Activated B cell treated with CpG ODN at 0.5 μM for 24 hours (primary cell): ENCODE results near the gene CAMSAP2. TPM values are rescaled to one million over a fixed set of nuclear protein-coding genes. Genes with fewer than 3 reads are reported as not detected.

ENCODE experiments used
- ATAC-seq: fragments of 200-7000 bp; cut with Tn5 transposase; one replicate; pipeline ENCODE4 v1.10.0; 2021; ENCODE audit warnings: low read depth, mild to moderate bottlenecking, moderate library complexity
- CTCF ChIA-PET: fragments of 350-600 bp; sonication (Branson Sonifier 250); formaldehyde crosslinking; loops from one replicate; lab custom pipeline; 2021; ENCODE audit warnings: antibody characterized with exemption; lab: Charles Lee
- POLR2A ChIA-PET: fragments of 350-600 bp; sonication (Branson Sonifier 250); formaldehyde crosslinking; loops from one replicate; lab custom pipeline; 2021; ENCODE audit warnings: antibody characterized with exemption; lab: Charles Lee
- DNase-seq: peaks from one replicate; pipeline ENCODE4 v3.0.0; 2022
- H3K27ac Mint-ChIP-seq: one replicate; pipeline ENCODE4 v1.8.0; 2020; ENCODE audit warnings: mixed read lengths
- H3K27me3 Mint-ChIP-seq: one replicate; pipeline ENCODE4 v1.8.0; 2021; ENCODE audit warnings: mixed read lengths
- H3K36me3 Mint-ChIP-seq: one replicate; pipeline ENCODE4 v1.8.0; 2021; ENCODE audit warnings: low read depth, mixed read lengths
- H3K4me1 Mint-ChIP-seq: one replicate; pipeline ENCODE4 v1.8.0; 2021; ENCODE audit warnings: mixed read lengths
- H3K4me3 Mint-ChIP-seq: one replicate; pipeline ENCODE4 v1.8.0; 2020; ENCODE audit warnings: mild to moderate bottlenecking, mixed read lengths
- H3K9me3 Mint-ChIP-seq: one replicate; pipeline ENCODE4 v1.8.0; 2020; ENCODE audit warnings: mixed read lengths
- intact Hi-C: fragments of 100-400 bp; cut with micrococcal nuclease; formaldehyde crosslinking; loops from one replicate; pipeline ENCODE4 v1.15.1; 2024
- total RNA-seq: library from RNA; stranded (reverse); gene quantifications from 2 replicates; pipeline ENCODE4 v1.2.3, GENCODE V29; 2022
- TF ChIP-seq, protein P1 (sequence below): fragments of 200-600 bp; IDR thresholded peaks from one replicate; pipeline ENCODE4 v1.8.0; 2022; ENCODE audit warnings: antibody characterized with exemption, mild to moderate bottlenecking

Gene CAMSAP2
- total RNA-seq, 1 donor from 2014 or later = 0.86 TPM

DNA sequence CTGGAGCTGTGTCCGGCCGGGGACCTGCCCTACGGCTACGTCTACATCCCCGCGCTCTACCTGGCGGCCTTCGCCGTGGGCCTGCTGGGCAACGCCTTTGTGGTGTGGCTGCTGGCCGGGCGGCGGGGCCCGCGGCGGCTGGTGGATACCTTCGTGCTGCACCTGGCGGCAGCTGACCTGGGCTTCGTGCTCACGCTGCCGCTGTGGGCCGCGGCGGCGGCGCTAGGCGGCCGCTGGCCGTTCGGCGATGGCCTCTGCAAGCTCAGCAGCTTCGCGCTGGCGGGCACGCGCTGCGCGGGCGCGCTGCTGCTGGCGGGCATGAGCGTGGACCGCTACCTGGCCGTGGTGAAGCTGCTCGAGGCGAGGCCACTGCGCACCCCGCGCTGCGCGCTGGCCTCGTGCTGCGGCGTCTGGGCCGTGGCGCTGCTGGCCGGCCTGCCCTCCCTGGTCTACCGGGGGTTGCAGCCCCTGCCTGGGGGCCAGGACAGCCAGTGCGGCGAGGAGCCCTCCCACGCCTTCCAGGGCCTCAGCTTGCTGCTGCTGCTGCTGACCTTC, 134.5 kb downstream of the CAMSAP2 start:
- TF ChIP-seq, protein P1, sequence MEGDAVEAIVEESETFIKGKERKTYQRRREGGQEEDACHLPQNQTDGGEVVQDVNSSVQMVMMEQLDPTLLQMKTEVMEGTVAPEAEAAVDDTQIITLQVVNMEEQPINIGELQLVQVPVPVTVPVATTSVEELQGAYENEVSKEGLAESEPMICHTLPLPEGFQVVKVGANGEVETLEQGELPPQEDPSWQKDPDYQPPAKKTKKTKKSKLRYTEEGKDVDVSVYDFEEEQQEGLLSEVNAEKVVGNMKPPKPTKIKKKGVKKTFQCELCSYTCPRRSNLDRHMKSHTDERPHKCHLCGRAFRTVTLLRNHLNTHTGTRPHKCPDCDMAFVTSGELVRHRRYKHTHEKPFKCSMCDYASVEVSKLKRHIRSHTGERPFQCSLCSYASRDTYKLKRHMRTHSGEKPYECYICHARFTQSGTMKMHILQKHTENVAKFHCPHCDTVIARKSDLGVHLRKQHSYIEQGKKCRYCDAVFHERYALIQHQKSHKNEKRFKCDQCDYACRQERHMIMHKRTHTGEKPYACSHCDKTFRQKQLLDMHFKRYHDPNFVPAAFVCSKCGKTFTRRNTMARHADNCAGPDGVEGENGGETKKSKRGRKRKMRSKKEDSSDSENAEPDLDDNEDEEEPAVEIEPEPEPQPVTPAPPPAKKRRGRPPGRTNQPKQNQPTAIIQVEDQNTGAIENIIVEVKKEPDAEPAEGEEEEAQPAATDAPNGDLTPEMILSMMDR = no peak
- intact Hi-C loops = loop anchor here (5.0 to 10.0 kb wide), 2 partner anchors 94 to 568 kb away; no protein-coding TSS in a partner anchor
- peak overlapping the region; percentile 75 for H3K4me3 Mint-ChIP-seq
- DNase-seq (no peak), ATAC-seq (no peak)
- POLR2A ChIA-PET = interaction anchor here (0.6 to 1.1 kb wide), 4 partner anchors 15 to 251 kb away, joined by 3 to 5 read pairs (median 4); no protein-coding TSS in a partner anchor
- CTCF ChIA-PET = interaction anchor here (0.7 kb wide), 1 partner anchor 63 kb away, joined by 3 read pairs; no protein-coding TSS in a partner anchor
- no peak overlapping the region for H3K27ac Mint-ChIP-seq
- no peaks in the 10 kb centered on the region for H3K36me3 Mint-ChIP-seq
- peaks cover 59% of the 10 kb centered on the region for H3K4me1 Mint-ChIP-seq
- H3K9me3 Mint-ChIP-seq = no peaks in the 10 kb centered on the region
- peaks cover 16% of the 10 kb centered on the region for H3K27me3 Mint-ChIP-seq

DNA sequence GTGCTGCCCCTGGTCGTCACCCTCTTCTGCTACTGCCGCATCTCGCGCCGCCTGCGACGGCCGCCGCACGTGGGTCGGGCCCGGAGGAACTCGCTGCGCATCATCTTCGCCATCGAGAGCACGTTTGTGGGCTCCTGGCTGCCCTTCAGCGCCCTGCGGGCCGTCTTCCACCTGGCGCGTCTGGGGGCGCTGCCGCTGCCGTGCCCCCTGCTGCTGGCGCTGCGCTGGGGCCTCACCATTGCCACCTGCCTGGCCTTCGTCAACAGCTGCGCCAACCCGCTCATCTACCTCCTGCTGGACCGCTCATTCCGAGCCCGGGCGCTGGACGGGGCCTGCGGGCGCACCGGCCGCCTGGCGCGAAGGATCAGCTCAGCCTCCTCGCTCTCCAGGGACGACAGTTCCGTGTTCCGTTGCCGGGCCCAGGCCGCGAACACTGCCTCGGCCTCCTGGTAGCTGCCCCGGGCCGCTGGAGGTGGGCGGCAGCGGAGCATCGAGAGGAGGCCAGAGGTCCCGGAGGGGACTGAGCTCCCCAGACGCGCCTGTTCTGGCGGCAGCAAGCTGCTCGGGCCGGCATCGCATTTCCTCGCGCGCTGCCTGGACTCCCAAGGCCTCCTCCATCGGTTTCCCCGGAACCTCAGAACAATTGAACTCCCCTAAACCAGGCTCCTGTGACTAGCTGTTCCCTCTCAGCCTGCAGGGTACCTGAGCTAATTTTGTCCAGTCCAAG, 135.1 kb downstream of the CAMSAP2 start:
- H3K27ac Mint-ChIP-seq = peak overlapping the region; percentile 72
- CTCF ChIA-PET = interaction anchor here (0.5 to 1.0 kb wide), 2 partner anchors 14 to 169 kb away, joined by 3 to 4 read pairs; no protein-coding TSS in a partner anchor
- intact Hi-C loops = loop anchor here (5.0 to 10.0 kb wide), 2 partner anchors 93 to 569 kb away; no protein-coding TSS in a partner anchor
- DNase-seq (peak; percentile 35), ATAC-seq (peak; percentile 25)
- POLR2A ChIA-PET = interaction anchor here (0.6 to 1.1 kb wide), 3 partner anchors 14 to 252 kb away, joined by 3 to 4 read pairs (median 3); no protein-coding TSS in a partner anchor
- H3K4me1 Mint-ChIP-seq = peaks cover 63% of the 10 kb centered on the region
- H3K4me3 Mint-ChIP-seq = peak overlapping the region; percentile 75
- H3K27me3 Mint-ChIP-seq = peaks cover 16% of the 10 kb centered on the region
- H3K9me3 Mint-ChIP-seq = no peaks in the 10 kb centered on the region
- TF ChIP-seq, protein P1 = no peak
- H3K36me3 Mint-ChIP-seq = no peaks in the 10 kb centered on the region

DNA sequence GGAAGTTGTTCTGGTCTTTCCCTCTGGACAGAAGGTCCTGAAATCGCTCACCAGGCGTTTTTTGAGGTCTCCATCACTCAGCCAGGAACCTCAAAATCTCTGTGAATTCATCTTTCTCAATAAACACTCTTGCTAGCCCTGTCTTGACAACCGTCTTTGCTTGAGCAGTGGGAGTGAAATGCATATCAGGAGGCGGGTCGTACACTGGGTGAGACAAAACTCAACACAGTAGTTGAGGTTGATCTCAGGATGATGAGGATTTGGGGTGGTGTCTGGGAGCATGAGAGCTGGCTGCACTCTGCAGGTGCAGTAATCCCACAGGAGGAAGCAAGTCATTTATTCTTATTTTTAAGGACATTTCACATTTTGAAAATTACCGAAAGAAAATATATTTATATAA, 136.0 kb downstream of the CAMSAP2 start:
- H3K4me1 Mint-ChIP-seq = peaks cover 58% of the 10 kb centered on the region
- intact Hi-C loops = loop anchor here (5.0 to 10.0 kb wide), 2 partner anchors 93 to 570 kb away; no protein-coding TSS in a partner anchor
- H3K4me3 Mint-ChIP-seq = peak overlapping the region; percentile 70
- H3K36me3 Mint-ChIP-seq = no peaks in the 10 kb centered on the region
- POLR2A ChIA-PET = interaction anchor here (1.1 kb wide), 1 partner anchor 13 kb away, joined by 4 read pairs; no protein-coding TSS in a partner anchor
- DNase-seq = no peak
- peak overlapping the region; percentile 51 for H3K27ac Mint-ChIP-seq
- TF ChIP-seq, protein P1 = no peak
- no peak for ATAC-seq
- H3K9me3 Mint-ChIP-seq = no peaks in the 10 kb centered on the region
- CTCF ChIA-PET = interaction anchor here (1.0 kb wide), 1 partner anchor 13 kb away, joined by 4 read pairs; no protein-coding TSS in a partner anchor
- H3K27me3 Mint-ChIP-seq = peaks cover 16% of the 10 kb centered on the region

DNA sequence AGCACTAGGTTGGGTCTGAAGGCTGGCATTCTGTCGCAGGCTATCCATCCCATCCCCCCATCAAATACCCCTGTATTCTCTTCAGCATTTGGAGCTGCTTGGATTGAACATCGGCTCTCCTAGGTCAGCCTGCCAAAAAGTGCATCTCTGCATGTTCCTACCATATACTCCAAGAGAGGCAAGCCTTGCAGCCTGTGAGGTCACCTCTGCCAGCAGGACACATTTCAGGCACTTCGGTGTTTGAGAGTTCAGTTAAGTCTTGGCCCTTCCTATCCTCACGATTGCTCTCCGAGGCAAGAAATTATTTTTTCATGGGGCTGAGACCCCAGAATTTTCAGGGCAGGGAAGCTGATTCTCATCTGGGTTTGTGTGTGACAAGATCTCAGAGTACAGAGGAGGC, 136.7 kb downstream of the CAMSAP2 start:
- DNase-seq (no peak), ATAC-seq (no peak)
- peaks cover 51% of the 10 kb centered on the region for H3K4me1 Mint-ChIP-seq
- no peak overlapping the region for H3K4me3 Mint-ChIP-seq
- TF ChIP-seq, protein P1 = no peak
- CTCF ChIA-PET = no interaction called here
- no peaks in the 10 kb centered on the region for H3K9me3 Mint-ChIP-seq
- H3K27me3 Mint-ChIP-seq = peaks cover 16% of the 10 kb centered on the region
- H3K36me3 Mint-ChIP-seq = no peaks in the 10 kb centered on the region
- intact Hi-C loops = loop anchor here (10.0 kb wide), 1 partner anchor 571 kb away; no protein-coding TSS in a partner anchor
- POLR2A ChIA-PET = no interaction called here
- H3K27ac Mint-ChIP-seq = no peak overlapping the region
